GM21619 (cell line): ENCODE data around the gene EIPR1.
"Not testable (repeated sequence)": the region's sequence is repeated elsewhere in the genome, so short reads cannot be mapped to it uniquely, and the experiment has no call there.

Experiments used
- ATAC-seq: cut with Tn5 transposase; IDR thresholded peaks from one replicate; pipeline ENCODE4 v1.9.1; 2021; ENCODE audit not compliant: unreplicated experiment

Gene EIPR1

GRCh38 chr2:3200420-3200939, 177.1 kb downstream of the EIPR1 start:
- ATAC-seq, result no peak

GRCh38 chr2:3199627-3200345, 177.8 kb downstream of the EIPR1 start:
- ATAC-seq, result no peak

GRCh38 chr2:3198671-3199192, 178.9 kb downstream of the EIPR1 start:
- not testable (repeated sequence) for ATAC-seq

GRCh38 chr2:3198119-3198518, 179.5 kb downstream of the EIPR1 start:
- peak; percentile 43 for ATAC-seq

GRCh38 chr2:3197308-3197707, 180.3 kb downstream of the EIPR1 start:
- ATAC-seq, result no peak

- no peak for ATAC-seq
Measured at GRCh38 chr2:3196716-3197115, 180.9 kb downstream of the EIPR1 start.

- ATAC-seq, result no peak
Measured at GRCh38 chr2:3195641-3196476, 181.8 kb downstream of the EIPR1 start.

GRCh38 chr2:3194828-3195227, 182.8 kb downstream of the EIPR1 start:
- ATAC-seq, result no peak

- ATAC-seq, result no peak
Measured at GRCh38 chr2:3193443-3194330, 183.9 kb downstream of the EIPR1 start.

GRCh38 chr2:3192920-3193319, 184.7 kb downstream of the EIPR1 start:
- ATAC-seq, result no peak

- ATAC-seq, result no peak
Measured at GRCh38 chr2:3192281-3192818, 185.3 kb downstream of the EIPR1 start.

- ATAC-seq, result no peak
Measured at GRCh38 chr2:3189961-3190360, 187.7 kb downstream of the EIPR1 start.

- ATAC-seq, result no peak
Measured at GRCh38 chr2:3189076-3189591, 188.5 kb downstream of the EIPR1 start.

- ATAC-seq, result no peak
Measured at GRCh38 chr2:3188405-3188946, 189.1 kb downstream of the EIPR1 start.

- no peak for ATAC-seq
Measured at GRCh38 chr2:3187467-3187866, 190.2 kb downstream of the EIPR1 start.

GRCh38 chr2:3186766-3187165, 190.9 kb downstream of the EIPR1 start:
- ATAC-seq, result no peak

GRCh38 chr2:3185910-3186309, 191.7 kb downstream of the EIPR1 start:
- no peak for ATAC-seq

- no peak for ATAC-seq
Measured at GRCh38 chr2:3185256-3185655, 192.4 kb downstream of the EIPR1 start.

GRCh38 chr2:3184167-3184566, 193.5 kb downstream of the EIPR1 start:
- no peak for ATAC-seq

GRCh38 chr2:3183766-3184165, 193.9 kb downstream of the EIPR1 start:
- ATAC-seq, result no peak
